Measurements from ENCODE around the gene PPP2CA. TPM values are rescaled to one million over a fixed set of nuclear protein-coding genes. Genes with fewer than 3 reads are reported as not detected.
A peak's percentile ranks its signal among the peaks of the same experiment; 100 is the strongest.

The PPP2CA gene
- total and polyA plus RNA-seq, 2 of the 13 experiments (the other 11 are each of a cell fraction or from before 2014, with no cell fraction given) = 82.4 to 171 TPM

DNA sequence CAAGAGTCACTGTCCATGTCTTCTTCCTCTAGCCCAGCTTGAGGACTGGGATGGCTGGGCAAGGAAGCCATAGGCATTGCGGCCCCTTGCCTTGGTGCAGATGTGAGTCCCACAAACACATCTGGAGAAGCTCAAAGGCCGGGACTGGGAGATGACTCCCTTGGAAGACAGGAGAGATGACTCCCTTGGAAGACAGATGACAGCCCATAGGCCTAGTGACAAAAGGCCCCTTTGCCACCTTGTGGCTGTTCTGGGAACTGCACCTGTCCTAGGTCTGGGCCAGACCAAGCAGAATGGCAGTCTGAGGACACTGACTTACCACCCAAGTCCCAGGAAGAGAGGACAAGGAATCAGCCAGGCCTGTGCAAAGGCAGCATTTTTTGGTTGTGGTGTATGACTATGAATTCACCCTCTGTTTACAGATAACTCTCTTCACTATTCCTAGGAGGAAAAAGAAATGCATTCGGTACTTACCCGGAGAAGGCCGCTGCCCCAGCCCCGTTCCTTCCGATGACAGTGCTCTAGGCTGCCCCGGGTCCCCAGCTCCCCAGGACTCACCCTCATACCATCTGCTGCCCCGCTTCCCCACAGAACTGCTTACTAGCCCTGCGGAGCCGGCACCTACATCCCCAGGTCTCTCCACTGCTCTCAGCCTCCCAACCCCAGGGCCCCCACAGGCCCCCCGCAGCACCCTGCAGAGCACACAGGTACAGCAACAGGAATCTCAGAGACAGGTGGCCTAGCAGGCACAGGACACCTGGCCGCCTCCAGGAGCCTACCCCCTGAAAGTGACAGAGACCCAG is 79.9 kb downstream of the PPP2CA start (continued):
- TF ChIP-seq ZMYM2 (CRISPR knock-in tag; IDR thresholded peaks at IDR 0.05) (no peak), ZNF232 (CRISPR knock-in tag; IDR thresholded peaks at IDR 0.05; ENCODE audit: borderline replicate concordance) (no peak), NCOA2 (CRISPR knock-in tag; IDR thresholded peaks at IDR 0.05) (no peak), ESRRA (CRISPR knock-in tag; IDR thresholded peaks at IDR 0.05; ENCODE audit: low read depth) (no peak), MED13 (CRISPR knock-in tag; IDR thresholded peaks at IDR 0.05) (no peak), SAP130 (CRISPR knock-in tag; IDR thresholded peaks at IDR 0.05; ENCODE audit: low read depth) (peak; percentile 35; the same call in 1 of the 2 replicates), ZSCAN9 (CRISPR knock-in tag; IDR thresholded peaks at IDR 0.05; ENCODE audit: borderline replicate concordance) (no peak), HNF4A (CRISPR knock-in tag; IDR thresholded peaks at IDR 0.05) (no peak), ZNF550 (CRISPR knock-in tag; IDR thresholded peaks at IDR 0.05; ENCODE audit: borderline replicate concordance) (no peak), GFI1 (CRISPR knock-in tag; IDR thresholded peaks at IDR 0.05; ENCODE audit: borderline replicate concordance) (no peak), ZNF101 (CRISPR knock-in tag; IDR thresholded peaks at IDR 0.05; ENCODE audit: borderline replicate concordance, low read depth) (no peak), SIX4 (CRISPR knock-in tag; IDR thresholded peaks at IDR 0.05) (no peak), ZNF775 (CRISPR knock-in tag; IDR thresholded peaks at IDR 0.05; ENCODE audit: borderline replicate concordance) (no peak), KDM2A (CRISPR knock-in tag; IDR thresholded peaks at IDR 0.05; ENCODE audit: borderline replicate concordance, low read depth) (peak; percentile 30; the same call in 1 of the 2 replicates), ZNF660 (CRISPR knock-in tag; IDR thresholded peaks at IDR 0.05; ENCODE audit: borderline replicate concordance, low read depth) (no peak), AGO2 (optimal IDR thresholded peaks at IDR 0.05; ENCODE audit: low read depth, low read length) (peak; percentile 59), ZNF234 (CRISPR knock-in tag; conservative IDR thresholded peaks at IDR 0.05) (no peak), PCBP1 (IDR thresholded peaks at IDR 0.05; ENCODE audit: borderline replicate concordance, low read depth, low read length) (no peak)
- TF ChIP-seq, protein P1, sequence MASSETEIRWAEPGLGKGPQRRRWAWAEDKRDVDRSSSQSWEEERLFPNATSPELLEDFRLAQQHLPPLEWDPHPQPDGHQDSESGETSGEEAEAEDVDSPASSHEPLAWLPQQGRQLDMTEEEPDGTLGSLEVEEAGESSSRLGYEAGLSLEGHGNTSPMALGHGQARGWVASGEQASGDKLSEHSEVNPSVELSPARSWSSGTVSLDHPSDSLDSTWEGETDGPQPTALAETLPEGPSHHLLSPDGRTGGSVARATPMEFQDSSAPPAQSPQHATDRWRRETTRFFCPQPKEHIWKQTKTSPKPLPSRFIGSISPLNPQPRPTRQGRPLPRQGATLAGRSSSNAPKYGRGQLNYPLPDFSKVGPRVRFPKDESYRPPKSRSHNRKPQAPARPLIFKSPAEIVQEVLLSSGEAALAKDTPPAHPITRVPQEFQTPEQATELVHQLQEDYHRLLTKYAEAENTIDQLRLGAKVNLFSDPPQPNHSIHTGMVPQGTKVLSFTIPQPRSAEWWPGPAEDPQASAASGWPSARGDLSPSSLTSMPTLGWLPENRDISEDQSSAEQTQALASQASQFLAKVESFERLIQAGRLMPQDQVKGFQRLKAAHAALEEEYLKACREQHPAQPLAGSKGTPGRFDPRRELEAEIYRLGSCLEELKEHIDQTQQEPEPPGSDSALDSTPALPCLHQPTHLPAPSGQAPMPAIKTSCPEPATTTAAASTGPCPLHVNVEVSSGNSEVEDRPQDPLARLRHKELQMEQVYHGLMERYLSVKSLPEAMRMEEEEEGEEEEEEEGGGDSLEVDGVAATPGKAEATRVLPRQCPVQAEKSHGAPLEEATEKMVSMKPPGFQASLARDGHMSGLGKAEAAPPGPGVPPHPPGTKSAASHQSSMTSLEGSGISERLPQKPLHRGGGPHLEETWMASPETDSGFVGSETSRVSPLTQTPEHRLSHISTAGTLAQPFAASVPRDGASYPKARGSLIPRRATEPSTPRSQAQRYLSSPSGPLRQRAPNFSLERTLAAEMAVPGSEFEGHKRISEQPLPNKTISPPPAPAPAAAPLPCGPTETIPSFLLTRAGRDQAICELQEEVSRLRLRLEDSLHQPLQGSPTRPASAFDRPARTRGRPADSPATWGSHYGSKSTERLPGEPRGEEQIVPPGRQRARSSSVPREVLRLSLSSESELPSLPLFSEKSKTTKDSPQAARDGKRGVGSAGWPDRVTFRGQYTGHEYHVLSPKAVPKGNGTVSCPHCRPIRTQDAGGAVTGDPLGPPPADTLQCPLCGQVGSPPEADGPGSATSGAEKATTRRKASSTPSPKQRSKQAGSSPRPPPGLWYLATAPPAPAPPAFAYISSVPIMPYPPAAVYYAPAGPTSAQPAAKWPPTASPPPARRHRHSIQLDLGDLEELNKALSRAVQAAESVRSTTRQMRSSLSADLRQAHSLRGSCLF (CRISPR knock-in tag; IDR thresholded peaks at IDR 0.05; ENCODE audit: borderline replicate concordance) = no peak
- TF ChIP-seq, protein P2, sequence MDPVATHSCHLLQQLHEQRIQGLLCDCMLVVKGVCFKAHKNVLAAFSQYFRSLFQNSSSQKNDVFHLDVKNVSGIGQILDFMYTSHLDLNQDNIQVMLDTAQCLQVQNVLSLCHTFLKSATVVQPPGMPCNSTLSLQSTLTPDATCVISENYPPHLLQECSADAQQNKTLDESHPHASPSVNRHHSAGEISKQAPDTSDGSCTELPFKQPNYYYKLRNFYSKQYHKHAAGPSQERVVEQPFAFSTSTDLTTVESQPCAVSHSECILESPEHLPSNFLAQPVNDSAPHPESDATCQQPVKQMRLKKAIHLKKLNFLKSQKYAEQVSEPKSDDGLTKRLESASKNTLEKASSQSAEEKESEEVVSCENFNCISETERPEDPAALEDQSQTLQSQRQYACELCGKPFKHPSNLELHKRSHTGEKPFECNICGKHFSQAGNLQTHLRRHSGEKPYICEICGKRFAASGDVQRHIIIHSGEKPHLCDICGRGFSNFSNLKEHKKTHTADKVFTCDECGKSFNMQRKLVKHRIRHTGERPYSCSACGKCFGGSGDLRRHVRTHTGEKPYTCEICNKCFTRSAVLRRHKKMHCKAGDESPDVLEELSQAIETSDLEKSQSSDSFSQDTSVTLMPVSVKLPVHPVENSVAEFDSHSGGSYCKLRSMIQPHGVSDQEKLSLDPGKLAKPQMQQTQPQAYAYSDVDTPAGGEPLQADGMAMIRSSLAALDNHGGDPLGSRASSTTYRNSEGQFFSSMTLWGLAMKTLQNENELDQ (CRISPR knock-in tag; IDR thresholded peaks at IDR 0.05; ENCODE audit: borderline replicate concordance) = no peak
- TF ChIP-seq, protein P3, sequence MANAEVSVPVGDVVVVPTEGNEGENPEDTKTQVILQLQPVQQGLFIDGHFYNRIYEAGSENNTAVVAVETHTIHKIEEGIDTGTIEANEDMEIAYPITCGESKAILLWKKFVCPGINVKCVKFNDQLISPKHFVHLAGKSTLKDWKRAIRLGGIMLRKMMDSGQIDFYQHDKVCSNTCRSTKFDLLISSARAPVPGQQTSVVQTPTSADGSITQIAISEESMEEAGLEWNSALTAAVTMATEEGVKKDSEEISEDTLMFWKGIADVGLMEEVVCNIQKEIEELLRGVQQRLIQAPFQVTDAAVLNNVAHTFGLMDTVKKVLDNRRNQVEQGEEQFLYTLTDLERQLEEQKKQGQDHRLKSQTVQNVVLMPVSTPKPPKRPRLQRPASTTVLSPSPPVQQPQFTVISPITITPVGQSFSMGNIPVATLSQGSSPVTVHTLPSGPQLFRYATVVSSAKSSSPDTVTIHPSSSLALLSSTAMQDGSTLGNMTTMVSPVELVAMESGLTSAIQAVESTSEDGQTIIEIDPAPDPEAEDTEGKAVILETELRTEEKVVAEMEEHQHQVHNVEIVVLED (CRISPR knock-in tag; IDR thresholded peaks at IDR 0.05; ENCODE audit: borderline replicate concordance) = no peak

Measured in HepG2 (cell line).